T1000 (cell line): ENCODE data around the gene AXIN2.
"Not testable (repeated sequence)": the region's sequence is repeated elsewhere in the genome, so short reads cannot be mapped to it uniquely, and the experiment has no call there.

ENCODE experiments used
- DNase-seq: peaks from one replicate; lab custom pipeline; 2025; ENCODE audit warnings: mixed read lengths; lab: John Stamatoyannopoulos, UW

Gene AXIN2

DNA sequence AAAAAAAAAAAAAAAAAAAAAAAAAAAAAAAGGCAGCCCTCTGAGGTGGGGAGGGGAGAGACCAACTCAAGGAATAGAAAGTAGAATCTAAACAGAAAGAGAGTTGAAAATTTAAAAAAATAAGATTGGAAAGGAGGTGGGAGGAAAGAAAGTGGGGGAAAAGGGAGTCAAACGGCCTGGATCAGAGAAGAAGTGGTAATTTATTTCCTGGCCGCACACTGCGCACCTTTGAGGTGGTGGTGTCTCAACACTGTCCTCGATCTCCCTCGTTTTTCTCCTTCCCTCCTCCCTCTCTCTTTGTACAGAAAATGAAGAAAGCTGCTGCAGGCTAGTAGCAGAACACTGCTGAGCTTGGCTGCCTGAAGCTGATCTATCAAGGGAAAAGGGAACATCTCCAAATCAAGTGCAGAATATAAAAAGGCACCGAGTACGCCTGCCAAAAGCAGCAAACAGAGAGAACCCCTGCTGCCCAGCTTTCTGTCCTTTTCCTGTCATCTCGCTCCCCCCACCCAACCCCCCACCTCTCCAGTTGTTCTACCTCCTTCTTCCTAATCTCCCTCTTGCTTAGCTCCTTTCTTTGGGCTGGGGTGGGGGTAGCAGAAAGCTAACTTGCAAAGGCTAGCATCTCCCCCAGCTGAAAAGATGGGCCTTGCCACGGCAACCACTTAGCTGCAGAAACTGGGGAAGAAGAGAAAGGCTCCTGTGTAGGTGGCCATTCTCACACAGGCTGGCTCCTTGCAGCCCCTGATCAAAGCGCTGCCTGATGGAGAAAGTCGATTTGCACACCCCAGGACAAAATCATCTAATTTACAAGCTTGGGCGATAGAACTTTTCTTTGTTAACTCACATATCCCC lies 22.5 kb downstream of the AXIN2 start:
- DNase-seq = no peak

DNA sequence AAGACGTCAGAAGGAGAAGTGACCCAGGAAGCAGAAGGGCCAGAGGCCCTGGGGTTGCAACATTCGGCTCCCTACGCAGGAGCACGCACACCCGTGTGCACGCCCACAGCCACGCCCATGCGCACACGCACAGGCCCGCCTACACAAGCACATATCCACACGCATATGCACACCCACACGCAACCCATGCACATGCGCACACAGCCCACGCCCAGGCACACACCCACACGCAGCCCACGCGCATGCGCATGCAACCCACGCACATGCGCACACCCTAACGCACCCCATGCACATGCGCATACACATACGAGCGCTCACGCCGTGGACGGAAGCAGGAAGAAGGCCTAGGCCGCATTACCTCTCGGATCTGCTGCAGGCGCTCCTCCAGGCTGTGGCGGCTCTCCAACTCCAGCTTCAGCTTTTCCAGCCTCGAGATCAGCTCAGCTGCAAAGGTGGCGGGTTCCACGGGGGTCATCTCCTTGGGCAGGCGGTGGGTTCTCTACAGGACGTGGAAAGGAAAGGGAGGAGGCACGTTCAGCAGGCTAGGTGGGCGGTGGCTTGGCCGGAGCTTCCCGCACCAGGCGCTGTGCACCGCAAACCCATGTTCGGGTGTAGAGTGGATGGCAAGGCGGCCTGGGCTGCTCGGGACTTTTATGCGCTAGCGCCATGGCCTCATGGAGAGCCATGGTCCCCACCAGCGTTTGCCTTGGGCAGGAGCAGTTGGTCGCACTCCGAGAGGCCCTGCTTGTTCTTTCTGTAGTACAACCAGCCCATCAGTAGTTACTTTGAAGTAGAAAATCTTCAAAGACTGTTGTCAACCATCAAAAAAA lies 23.4 kb downstream of the AXIN2 start:
- DNase-seq = no peak

DNA sequence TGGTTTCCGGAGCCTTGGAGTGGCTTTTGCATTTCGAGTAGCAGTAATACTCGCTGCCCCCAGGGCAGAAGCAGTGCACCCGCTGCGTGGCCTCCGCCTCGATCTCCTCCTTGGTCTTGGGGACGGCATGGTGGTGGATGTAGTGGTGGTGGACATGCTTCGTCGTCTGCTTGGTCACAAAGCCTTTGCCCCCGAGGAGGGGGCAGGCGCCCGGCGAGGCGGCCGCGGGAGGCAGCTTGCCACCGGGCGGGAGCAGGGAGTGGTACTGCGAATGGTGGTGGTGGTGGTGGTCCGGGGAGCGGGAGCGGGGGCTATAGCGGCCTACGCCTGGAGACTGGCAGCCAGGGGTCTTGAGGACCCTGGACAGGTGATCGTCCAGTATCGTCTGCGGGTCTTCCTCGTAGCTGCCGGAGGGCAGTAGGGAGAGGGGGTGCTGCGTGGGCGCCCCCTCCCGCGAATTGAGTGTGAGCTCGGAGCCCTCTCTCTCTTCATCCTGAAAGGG lies 24.1 kb downstream of the AXIN2 start:
- DNase-seq = no peak

DNA sequence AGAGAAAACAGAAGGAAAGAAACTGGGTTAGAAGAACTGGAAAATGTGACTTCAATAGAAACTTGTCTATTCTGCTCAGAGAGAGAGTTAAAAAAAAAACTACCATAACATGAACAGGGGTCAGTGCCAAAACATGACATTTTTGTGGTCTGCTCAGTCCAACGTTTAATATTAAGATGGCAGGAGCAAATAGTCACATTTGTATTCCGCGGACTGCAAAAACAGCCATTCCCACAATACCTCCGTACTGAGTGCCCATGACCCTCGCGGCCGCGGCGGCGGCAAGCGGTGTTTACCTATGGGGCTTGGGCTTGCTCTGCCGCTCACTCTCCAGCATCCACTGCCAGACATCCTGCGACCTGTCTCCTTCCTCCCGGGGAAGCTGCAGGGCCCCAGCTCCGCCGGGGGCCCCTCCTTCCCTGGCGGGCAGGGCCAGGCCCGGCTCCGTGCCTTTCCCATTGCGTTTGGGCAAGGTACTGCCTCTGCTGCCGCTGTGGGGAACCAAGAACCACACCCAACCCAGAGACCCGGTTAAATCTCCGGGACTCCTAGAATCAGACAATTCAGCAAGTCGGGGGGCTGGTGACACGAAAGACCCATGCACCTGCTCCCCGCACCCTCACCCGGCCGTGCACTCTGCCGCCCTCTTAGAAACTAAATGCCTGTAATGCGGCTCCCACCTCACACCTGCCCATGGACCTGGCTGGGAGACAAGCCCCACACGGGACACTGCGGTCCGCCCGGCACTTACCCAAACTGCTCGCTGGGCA lies 24.7 kb downstream of the AXIN2 start:
- DNase-seq = no peak

DNA sequence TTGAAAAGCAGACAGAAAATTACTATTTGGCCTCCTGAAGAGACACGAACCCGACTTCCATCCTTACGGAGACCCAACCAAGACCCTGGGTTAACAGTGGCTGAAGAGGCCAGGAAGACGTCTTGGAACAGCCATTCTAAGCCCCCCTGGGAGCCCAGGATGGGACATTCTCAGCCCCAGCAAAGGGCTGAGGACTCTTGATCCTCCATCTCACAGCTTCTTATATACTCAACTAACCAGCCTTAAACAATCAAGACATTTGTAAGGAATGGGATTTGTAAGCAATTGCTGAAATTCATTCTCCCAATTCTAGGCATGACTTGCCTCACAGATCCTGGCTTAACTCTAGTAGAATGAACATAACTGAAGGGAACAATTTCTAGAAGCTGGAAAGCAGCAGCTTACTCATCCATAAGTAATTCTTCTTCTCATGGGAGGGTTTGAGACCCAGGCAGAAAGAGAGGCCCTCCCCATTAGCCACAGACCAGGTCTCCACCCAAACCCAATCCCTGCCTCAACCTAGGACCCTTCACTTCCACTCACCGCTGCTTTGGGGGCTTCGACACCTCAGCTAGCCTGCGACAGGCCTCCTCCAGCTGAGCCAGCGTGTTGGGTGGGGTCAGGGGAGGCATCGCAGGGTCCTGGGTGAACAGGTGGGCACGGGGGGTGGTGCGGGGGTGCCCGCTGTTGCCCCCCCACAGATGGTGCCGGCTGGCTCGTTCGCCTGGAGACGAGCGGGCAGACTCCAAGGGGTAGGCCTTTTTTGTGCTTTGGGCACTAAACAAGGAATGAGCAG lies 25.5 kb downstream of the AXIN2 start:
- DNase-seq = no peak

DNA sequence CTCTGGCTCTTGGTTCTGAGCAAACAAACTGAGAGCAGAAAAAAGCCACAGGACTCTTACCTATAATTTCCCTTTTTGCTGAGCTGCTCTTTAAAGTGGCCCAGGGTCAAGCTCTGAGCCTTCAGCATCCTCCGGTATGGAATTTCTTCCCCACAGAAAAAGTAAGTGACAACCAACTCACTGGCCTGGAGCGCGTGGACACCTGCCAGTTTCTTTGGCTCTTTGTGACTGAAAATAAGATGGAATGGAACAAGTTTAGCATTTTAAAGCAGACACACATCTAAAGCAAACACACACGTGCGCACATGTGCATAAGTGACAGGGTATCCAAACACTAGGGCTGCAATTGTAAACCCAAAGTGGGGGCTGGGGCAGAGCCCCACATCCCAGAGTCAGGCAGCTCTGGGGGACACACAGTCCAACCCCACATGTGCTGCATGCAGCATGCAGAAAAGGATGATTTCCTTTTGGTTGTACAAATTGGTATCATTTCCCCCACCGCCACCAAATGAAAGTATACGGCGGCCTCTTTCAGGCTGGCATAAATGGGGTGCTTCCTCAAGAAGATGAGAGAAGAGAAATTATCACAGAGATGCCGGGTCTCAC lies 27.5 kb downstream of the AXIN2 start:
- no peak for DNase-seq

DNA sequence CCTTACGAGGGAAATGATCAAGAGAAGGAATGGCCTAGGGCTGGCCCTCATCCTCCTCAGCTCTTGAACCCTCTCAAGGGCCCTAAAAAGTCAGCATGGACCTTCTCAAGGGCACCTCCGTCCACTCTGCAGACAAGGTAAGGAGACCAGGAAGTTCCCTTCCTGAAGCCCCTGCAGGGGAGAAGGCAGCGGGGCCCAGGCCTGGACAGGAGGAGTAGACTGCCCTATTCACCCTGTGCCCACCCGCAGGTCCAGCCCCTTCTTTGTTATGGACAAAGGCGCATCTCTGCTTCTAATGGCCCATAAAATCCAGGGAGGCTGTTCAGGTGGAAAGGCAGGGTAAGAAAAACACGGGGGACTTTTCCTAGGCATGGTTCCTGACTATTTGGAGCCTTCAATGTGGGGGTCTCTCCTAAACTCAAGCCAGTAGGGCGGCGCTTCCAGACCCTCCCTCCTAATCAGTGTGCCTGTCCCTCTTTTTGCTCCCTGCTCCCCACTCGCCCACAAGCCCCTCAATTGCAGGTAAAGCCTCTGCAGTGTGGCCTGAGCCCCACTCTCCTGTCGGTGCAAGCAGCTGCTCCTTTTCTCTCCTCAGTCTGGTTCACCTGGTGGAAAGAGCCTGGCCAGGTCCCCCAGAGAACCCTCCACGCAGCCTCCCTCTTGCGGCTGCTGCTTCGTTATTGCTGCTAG lies 28.2 kb downstream of the AXIN2 start:
- no peak for DNase-seq

DNA sequence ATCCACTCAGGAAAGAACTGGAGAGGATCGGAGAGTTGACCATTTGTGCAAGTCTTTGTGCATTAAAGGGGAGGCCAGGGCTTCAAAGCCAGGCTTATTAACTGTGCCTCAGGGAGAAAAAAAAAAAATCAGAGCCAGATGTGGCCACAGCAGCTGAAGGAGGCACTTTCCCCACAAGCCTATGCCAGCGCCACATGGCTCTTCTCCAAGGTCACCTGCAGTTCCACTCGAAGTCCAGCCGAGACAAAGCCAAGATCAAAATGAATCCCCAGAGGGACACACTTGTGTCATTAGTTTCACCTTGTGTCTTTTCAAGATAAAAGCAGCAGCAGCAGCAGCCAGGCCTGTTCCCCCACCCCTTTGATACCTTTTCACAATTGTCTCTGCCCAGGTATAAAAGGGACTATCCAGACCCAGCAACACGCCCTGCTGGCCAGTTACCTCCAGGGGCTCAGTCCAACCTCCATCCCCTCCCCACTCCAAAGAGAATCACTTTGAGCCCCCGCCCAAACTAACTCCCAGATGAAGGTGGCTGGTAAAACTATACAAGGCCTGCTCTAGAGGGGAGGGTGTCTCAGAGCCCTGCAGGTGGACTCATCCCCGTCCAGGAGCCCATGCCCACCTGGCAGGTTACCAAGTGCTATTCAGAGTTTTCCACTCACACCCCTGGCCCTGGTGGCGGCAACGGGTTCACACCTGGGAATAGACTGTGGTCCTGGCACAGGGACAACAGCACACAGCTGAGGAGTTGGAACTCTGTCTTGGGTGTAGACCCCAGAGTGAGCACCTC lies 29.2 kb downstream of the AXIN2 start:
- no peak for DNase-seq

DNA sequence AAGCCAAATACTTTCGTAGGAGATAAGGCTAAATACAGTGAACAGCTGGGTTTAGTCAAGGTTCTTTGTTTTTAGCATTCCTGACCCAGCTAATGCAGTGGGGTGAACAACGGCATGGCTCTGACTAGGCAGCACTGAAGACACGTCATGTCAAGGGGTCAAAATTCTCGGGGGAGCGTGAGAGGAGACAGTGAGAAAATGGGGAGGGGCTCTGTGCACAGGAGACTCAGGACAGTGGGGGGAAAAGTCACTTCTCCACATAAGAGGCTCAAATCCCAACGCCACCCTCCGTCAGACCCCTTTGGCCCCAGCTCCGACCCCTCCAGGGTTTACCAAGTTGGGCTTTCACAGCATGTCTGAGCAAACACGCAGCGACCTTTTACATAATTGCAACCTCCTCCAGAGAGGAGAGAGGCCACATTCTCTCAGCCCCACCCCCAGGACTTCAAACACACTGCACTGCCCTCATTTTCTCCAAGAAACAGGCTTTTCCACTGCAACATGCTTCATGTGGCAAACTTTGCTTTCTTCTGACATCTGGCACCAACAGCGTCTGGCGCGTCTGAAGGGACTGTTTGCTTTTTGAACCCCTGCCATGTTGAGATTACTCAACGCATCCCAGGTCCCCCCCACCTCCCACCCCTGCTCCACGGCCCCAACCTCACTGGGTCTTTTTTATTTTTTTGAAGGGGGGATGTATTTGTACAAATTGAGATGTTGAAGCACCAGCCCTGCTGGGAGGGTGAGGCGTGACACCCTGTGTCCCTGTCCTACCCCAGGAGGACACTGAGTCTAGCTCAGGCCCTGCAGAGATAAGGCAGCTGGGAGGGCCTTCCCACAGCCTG lies 30.0 kb downstream of the AXIN2 start:
- DNase-seq = no peak

DNA sequence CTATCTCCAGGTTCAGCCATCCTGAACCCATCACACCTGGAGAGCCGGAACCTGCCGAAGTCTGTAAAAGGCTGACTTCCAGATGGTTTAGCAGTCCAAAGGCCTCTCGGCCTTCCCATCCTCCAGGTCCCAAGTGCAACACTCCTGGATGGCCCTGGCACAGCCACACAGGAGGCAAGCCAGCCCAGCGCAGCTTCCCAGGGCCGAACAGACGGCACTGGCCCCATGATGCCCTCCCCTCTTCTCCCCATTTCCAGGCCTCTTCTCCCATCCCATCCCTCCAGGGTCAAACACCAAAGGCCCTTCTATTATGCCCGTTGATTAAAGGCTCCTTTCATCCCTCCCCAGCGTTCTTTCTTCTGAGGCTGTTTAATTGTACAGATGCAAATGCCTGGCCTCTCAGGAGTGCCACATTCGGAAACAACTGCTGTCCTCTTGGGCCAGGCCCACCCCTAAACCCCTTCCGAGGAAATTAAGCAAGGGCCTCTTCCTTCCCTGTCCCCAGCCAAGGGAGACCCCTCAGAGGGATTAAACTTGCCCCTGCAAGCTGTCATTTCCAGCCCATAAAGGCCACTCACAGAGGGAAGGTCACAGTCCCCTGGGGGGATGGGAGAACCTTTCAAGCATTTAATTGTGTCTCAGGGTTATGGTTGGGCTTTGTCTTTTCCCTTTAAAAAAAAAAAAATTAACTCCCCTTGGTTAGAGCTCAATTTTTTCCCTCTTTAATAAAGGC lies 30.8 kb downstream of the AXIN2 start:
- no peak for DNase-seq

DNA sequence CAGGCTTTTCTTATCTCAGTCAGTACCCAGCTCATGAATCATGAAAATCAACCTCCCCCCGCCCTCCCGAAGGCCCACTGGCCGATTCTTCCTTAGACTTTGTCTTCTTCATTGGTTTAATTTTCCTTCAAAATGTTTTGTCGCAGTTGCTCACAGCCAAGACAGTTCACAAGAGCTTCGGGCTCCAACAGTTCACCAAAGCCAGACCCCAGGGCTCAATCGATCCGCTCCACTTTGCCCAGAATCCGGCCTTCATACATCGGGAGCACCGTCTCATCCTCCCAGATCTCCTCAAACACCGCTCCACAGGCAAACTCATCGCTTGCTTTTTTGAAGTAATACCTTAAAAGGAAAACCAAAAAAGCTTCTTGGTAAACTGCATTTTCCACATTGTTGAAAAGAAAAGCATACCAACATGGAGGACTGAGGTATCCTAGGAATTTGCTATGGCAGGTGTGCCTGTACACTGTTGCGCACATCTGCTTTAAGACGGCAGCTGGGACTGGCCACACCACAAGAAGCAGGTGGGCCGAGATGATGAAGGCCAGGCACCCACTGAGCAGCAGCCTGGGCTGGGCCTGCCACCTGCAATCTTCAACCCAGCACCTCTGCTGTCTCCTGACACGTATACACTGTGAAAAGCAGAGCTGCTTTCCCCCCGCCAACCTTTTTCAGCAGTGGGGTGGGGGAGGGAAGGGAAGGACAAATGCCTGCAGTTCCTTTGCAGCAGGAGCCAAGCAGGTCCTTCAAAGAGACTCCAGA lies 31.5 kb downstream of the AXIN2 start:
- no peak for DNase-seq

DNA sequence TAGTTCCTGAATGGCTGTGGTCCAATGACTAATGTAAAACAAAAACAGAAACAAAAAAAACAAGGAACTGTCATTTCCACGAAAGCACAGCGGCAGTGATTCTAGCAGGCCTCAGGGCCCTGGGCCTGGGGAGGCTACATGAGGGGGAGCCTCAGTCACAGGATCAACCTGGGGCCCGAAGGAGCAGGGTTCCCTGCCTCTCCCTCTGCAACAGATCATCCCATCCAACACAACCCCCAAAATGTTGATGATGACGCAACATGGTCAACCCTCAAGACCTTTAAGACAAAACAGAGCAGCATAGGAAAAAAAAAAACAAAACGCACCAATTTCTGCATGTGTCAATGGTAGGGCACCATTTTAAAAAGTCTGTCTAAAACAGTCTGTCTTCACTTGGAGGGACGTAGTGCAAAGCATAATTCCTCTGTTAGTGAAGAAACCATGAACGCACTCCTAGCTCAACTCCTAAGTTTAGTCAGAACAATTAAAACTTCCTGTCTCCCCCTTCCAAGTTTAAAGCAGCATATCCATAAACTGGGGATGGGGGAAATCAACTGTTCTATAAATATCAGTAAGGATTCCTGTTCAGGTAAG lies 32.3 kb downstream of the AXIN2 start:
- DNase-seq = no peak

DNA sequence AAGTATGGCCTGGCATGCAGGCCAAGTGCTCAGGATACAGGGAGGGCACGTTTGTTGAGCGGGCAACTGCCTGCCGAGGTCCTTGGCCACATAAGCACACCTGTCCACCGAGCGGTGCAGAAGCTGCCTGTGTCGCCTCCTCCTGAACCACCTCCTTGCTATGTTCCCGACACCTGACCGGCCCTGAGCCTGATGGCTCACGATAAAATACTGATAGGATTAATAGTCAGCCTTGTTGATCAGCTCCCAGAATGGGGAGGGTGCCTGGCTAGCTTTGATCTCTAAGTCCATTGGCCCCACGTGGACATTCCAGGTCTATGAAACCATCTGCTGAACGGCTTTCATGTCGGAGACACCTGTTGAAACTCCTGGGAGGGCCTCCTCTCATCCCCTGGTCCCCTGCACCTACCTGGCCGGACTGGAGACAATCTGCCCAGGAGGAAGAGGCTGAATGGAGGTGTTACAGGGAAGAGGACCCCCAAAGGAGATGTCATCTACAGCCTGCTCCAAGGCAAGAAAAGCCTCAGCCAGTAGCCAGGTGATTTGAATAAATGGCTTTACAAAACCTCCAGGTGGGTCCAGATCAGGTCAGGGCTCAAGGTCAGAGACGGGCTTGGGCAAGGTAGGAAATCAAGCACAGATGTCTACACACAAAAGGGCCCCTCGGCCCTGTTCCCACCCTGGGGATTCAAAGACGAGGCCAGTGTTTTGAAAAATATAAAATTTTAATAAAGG lies 33.4 kb downstream of the AXIN2 start:
- DNase-seq = no peak

DNA sequence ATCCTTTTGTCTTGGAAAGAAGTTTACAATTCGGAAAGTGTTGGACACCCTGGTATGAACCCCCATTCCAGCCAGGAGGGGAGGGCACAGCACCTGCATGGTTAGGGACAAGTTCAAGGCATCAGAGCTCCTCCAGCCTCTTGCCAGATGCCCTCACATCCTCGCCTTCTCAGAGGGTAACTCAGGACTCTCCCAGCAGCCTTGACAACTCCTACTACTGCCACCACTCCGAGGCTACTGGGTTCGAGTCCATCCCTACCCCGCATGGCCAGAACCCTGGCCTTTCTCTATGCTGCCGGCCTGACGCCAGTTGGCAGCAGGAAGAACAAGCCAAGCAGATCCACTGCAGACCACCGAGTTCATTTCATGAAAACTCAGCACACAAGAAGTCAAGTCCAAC lies 34.1 kb downstream of the AXIN2 start:
- no peak for DNase-seq

DNA sequence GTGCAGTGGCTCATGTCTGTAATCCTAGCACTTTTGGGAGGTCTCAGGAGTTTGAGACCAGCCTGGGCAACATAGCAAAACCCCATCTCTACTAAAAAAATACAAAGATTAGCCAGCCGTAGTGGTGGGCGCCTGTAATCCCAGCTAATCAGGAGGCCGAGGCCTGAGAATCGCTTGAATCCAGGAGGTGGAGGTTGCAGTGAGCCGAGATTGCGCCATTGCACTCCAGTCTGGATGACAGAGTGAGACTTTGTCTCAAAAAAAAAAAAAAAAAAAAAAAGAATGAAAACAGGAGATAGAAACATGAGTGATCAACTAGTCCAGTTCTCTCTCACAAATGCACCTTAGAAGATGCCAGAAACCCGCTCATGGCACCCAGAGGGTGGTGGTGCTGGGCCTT lies 34.6 kb downstream of the AXIN2 start:
- not testable (repeated sequence) for DNase-seq
